GM15510 (cell line): ENCODE measurements around the gene FCSK.
A peak's percentile ranks its signal among the peaks of the same experiment; 100 is the strongest.

Experiments
- POLR2A ChIP-seq: IDR thresholded peaks from 3 replicates; pipeline ENCODE4 v1.6.1; 2011; ENCODE audit warnings: borderline replicate concordance; ENCODE audit not compliant: insufficient read length; ENCODE audit errors: extremely low read depth

Gene FCSK

DNA sequence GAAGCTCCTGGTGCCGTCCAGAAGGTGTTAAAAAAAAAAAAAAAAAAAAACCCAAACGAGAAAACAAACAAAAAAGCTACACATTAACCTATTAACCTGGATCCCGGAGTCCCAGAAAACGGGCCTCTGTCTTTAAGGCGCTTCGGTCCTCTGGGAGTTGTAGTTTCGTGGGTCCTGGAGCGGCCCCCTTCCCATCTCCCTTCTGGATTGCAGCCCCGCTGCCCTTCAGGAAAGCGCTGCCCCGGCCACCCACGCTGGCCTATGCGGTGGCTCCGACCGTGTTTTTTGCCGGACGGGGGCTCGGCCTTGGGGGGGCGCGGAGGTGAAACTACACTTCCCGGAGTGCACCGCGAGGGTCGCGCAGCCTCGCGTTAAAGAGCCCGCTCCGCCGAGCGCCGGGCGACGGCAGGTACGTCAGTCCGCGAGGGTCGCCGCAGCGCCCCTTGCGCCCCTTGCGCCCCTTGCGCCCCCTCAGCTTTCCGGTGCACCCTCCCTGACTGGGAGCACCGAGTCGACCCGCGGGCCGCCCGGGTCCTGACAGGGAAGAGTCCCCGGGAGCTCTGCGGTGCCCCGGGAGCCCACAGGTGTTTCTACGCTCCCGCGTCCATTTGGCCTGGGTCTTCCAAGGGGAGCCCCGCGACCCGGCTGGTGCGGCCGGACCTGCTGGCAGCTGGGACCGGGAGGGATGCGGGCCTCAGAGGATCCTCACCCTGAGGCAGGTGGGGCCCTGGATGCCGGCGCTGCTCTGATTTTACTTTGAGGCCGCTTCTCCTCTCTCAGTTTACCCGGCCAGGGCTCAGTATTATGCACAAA, at the start of gene FCSK:
TSS of gene FCSK (plus strand) at position 374 of the 813 bp plus-strand sequence. CDS start 8,596 bp downstream, outside the sequence.
- peak; percentile 56 for TF ChIP-seq POLR2A

DNA sequence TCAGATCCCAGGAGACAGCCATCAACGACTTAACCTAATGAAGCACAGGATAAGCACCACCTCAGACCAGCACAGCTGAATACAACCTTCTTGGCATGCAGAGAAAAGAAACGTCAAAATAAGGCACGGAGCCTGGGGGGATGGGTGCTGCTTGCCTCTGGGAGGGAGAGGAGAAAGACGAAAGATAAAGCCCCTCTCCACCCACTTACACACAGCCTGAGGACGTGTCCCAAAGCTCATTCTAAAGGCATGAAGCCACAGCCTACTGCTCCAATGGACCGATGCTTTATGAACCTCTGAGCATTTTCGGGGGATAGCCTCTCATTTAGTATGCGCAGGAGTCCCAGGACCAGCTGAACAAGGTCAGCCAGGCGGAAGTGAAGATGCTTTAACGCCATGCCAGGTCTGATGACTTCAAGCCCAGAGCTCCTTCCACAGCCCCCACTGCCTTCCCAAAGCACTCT, 46.6 kb upstream of the FCSK start:
- no peak for TF ChIP-seq POLR2A

DNA sequence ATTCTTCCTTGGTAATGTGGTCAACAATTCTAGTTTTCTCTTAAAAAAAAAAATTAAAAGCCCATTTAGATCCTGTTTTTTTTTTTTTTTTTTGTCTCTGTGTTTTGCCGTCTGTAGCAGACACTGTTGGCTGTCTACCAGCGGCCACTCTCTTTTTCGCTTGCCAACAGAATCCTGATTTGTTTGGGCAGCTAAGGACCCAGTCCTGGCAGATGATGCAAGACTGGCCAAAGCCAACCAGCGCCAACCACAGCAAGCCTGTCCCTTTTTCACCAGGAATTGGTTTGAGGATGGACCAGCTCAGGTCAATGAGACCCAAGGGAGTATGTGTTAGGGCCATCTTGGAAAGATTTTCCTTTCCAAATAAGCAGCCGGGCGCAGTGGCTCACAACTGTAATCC, 43.7 kb upstream of the FCSK start:
- no peak for TF ChIP-seq POLR2A

DNA sequence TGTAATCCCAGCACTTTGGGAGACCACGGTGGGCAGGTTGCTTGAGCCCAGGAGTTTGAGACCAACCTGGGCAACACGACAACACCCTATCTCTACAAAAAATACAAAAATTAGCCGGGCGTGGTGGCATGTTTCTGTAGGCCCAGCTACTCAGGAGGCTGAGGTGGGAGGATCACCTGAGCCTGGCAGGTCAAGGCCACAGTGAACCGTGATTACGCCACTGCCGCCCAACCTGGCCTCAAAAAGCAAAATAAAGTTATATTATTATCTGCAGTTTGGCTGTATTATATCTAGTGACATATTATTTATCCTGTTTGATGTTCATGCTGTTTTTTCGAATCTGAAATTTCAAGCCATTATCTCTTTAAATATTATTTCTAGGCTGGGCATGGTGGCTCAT, 42.0 kb upstream of the FCSK start:
- TF ChIP-seq POLR2A, result no peak

DNA sequence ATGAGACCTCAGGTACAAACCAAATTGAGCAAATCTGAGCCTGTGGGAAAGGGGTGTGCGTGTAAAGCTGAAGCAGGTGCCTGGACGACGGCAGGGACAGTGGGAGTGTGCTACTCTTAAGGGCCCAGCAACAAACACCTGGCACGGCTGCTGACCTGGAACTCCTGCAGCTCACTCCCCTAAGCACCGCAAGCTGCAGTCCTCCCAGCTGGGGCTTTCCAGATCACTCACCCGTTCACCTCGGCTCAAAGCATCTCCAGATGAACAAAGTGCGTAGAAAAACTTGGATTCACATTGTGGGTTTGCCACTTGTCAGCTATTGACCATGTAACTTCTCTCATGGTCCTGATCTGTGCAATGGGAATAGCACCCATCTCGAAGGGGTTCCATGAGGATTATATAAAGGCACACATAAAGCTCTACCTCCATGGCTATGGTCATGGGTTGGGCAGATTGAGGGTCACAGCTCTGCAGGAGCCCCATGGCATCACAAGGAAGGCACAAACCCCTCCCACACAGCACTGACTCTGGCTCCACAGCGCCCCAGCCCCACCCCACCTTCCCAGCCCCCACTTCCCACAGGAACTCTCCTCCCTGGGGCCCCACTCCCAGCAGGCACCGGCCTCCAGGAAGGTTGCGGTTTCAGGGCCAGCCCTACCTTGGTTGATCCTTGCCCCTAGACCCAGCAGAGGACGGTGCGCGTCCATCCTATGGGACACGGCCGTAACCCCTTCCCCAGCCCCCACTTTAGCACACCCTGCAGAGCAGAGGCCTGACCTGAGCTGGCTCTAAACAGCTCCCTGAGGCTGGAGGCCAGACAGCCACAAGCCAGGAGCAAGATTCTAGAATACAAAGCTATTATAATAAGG, 37.4 kb upstream of the FCSK start:
- no peak for TF ChIP-seq POLR2A

DNA sequence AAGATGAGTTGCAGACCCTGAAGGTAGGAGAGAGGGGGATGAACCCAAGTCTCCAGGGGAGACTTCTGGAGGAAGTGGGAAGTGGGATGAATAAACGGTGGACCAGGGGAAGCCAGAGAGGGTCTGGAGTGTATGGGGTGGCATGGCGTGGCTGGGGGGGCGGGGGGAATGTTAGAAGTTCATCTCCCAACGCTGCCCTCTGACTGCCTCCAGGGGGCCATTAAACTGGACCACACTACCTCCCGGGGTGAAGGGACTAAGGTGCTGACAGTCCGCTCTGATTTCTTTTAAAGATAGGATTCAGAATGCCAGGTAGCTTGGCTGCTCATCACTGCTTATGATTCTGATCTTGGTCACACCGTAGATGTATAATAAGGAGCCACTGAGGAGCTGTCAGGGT, 36.7 kb upstream of the FCSK start:
- TF ChIP-seq POLR2A, result no peak

DNA sequence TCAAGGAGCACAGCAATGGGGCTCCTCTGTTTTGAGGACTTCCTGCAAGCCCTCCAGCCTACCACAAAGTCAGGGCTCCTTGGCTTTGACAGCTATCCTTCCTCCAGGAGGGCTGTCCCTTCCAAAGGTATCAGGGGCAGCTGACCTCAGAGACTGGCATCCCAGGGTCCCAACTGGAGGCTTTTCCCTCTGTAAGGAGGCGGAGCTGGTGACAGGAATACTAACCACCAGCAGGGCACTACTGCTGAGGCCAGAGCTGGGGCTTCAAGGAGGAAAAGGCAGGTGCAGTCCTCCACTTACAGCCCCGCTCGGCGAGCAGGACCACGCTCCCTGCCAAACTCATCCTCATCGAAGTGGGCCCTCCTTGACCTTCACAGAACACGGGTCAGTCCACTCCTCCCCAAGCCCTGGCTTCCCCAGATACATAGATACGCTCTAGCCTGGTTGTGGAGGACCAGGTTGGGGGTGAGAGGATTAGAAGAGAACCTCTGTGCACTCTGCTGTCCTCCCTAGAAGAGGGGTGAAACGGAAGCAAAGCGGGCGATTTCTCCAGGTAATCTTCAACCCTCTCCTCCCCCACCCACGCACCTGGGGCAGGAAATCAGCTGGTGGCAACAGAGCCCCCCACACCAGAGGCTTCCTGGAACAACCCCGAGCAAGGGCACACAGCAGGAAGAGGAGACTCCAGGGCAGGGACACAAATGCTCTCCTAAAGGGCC, 36.0 kb upstream of the FCSK start:
- no peak for TF ChIP-seq POLR2A

DNA sequence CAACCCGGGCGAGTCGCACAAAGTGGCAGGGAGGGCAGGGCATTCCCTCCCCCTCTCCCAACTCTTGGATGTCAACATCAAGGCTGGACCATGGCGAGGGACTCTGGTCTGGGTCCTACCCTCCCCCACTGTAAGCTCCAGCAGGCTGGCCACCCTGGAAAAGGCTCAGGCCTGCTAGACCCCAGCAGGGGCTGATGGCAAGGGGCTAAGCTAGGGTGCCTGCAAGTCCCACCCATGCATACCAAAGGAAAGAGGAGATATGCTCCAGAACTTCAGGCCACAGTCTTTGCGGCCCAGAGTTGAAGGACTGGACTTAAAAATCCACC, 35.4 kb upstream of the FCSK start:
- no peak for TF ChIP-seq POLR2A

DNA sequence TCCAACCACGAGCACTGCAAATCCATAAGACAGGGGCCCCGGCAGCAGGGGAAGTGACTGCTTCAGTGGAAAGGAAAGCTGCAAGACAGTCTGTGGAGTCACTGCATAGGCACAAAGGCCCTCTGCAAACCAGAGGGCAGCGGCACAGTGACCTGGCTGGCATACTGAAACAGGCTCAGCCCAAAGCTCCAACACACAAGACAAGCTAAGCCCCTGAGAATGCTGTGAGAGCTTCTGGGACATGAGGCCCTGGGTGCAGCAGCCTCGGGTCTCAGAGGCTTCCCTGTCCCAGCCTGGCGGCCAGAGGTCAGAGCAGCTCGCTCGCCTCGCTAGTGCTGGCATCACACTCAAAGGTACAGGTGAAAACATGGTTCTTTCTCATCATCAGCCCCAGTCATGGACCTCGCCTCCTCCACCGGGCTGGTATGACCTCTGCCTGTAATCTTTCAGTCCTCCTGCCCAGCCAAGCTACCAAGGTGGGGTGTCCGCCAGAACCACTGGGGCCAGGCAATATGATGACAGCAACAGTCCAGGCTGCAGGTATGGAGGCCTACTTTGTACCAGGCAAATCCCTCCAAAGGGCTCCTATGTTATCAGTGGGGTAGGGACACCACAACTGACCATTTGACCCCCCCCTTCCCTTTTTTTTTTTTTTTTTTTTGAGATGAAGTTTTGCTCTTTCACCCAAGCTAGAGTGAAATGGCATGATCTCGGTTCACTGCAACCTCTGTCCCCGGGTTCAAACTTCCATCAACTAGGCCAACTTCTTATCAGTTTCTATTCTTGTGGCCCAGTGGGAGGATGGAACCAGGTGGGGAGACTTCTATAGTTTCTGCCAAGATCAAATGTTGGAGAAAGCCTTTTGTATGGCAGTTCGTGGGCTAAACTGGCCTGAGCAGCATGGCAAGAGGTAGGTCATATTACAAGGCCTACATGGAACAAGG, 34.7 kb upstream of the FCSK start:
- TF ChIP-seq POLR2A, result no peak

DNA sequence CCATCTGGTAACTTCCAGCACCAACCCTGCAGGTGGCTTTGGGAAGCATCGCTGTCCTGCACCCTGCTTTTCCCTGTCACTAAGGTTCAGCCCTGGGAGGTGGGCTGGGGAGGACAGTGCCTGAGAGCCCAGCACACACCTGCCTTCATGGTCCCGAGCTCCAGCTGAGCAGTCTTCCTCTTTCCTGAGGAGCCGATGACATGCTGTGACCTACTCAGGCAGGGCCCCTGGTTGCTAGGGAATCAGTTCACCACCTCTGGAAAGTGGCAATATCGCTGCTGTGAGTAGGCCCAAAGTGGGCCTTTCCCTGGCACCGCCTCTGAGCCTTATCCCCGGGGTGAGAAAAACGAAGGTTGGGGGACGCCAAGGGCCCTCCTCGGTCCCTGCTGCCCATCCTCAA, 33.4 kb upstream of the FCSK start:
- TF ChIP-seq POLR2A, result no peak

DNA sequence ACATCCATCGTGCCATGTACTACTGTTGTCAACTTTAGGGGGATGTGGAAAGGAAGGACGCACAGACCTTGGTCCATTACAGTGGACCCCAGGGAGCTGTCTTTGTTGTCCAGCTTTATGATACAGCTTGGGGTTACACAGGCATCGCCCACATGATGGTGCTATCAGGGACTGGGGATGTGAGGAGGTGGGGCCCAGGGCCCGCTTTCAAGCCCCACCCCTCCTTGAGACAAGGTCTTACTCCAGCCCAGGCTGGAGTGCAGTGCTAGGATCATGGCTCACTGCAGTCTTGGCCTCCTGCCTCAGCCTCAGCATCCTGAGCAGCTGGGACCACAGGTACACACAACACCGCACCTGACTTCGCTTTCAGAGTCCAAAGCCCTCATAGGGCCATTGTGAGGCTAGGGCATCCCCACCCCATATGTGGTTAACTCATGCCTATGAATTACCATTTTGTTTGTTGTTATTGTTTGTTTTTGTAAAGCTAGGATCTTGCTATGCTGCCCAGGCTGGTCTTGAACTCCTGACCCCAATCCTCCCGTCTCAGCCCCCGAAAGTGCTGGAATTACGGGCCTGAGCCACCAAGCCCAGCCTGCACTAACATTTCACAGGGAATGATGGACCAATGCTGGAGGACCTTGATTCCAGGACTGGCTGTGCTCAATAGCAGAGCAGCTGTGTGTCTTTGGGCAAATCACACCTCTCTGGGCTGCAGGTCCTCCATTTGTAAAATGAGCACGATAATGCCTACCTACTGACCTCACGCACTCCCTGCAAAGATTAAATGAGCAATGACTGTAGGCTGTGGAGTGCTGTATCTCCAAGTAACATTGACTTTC, 32.7 kb upstream of the FCSK start:
- TF ChIP-seq POLR2A, result no peak

DNA sequence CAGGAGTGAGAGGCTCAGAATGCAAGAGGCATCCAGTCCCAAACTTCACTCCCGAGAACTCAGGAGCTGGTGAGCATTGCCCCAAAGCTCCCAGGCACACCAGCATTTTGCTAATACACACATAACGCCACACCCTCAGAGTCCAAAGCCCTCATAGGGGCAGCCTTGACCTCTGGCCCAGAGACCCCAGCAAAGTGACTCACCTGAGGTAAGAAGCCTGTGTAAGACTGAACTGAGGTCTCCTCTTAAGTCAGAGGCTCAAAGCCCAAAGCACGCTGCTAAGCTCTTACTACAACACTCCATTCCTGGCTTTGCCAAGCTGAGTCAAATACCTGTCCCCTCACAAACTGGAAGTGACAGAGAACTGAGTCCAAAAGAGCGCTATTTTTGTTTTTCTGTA, 31.9 kb upstream of the FCSK start:
- no peak for TF ChIP-seq POLR2A

DNA sequence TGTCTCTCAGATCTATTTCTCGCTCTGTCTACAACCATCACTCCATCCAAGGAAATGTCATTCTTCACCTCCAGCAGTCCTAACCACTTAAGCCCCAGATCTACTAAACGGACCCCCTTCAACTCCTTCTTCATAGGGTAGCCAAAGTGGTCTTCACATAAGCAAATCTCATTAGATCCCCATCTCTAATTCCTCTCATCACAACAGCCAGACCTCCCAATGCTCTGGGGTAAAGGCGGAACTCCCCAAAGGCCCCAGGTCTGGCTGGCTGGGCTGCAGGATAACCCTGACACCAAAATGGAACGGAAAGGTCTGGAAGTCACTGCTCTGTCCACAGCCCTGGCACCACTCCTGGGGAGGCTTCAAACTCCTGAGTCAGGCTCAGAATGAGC, 26.6 kb upstream of the FCSK start:
- no peak for TF ChIP-seq POLR2A
